GM18520 (cell line): ENCODE data around the gene BGN.

Experiments
- ATAC-seq: cut with Tn5 transposase; IDR thresholded peaks from one replicate; pipeline ENCODE4 v1.9.1; 2021; ENCODE audit not compliant: unreplicated experiment

Gene BGN

DNA sequence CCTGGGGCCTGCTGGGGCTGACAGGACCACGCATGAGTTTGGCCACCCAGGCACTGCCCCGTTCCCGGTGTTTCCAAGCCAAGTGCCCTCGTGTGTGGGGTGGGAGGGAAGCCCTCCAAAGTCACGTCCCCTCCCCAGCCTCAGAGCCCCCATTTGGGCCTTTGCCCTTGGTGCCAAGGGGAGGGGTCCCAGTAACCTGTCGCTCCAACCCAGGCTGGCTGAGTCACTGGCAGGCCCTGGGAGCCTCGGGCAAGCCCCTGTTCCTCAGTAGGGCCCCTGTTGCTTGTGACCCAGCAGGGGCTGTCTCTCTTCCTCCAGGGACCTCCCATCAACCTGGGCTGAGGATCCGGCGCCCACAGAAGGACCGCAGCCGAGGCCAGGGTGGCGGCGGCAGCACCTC is 13.7 kb upstream of the BGN start:
- ATAC-seq: no peak

- no peak for ATAC-seq
These were observed 12.3 kb upstream of the BGN start for GRCh38 chrX:153482376-153483015.

DNA sequence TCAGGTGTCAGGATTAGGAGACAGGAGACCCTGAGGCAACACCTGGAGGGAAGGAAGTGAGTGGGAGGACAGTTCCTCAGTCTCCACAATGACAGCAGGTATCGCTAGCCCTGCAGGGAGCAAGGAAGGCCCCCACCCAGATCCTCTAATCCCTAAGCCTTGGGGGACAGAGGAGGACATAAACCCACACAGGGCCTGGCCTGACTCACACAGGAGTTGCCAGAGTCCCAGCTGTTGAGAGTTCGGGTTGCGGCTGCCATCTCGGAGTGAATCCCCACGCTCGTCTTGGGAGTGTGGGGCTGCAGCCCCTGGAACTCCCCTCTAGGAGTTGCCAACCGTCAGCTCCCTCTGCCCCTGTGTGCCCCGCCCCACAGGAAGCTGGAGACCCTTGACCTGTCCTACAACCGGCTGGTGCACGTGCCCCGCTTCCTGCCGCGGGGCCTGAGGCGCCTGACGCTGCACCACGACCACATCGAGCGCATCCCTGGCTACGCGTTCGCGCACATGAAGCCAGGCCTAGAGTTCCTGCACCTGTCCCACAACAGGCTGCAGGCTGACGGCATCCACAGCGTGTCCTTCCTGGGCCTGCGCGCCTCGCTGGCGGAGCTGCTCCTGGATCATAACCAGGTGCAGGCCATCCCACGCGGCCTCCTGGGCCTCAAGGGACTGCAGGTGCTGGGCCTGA is 9.2 kb upstream of the BGN start:
- no peak for ATAC-seq

DNA sequence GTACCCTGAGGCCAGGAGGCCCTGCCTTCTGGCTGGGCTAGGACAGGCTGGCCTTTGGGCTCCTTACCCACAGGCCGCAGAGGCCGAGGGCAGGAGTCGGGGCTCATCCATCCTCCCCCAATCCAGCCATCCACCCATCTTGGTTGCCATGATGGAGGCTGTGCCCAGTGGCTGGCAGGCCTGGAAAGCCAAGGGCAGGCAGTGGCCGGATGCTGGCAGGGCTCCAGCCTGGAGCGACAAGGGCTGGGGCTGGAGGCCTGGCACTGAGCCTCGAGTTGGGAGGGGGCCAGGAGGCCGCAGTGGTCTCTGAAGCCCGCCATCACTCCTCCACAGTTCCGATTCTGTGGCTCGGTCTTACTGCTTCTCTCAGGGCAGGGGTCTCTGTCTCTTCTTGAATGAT is 8.6 kb upstream of the BGN start:
- no peak for ATAC-seq

DNA sequence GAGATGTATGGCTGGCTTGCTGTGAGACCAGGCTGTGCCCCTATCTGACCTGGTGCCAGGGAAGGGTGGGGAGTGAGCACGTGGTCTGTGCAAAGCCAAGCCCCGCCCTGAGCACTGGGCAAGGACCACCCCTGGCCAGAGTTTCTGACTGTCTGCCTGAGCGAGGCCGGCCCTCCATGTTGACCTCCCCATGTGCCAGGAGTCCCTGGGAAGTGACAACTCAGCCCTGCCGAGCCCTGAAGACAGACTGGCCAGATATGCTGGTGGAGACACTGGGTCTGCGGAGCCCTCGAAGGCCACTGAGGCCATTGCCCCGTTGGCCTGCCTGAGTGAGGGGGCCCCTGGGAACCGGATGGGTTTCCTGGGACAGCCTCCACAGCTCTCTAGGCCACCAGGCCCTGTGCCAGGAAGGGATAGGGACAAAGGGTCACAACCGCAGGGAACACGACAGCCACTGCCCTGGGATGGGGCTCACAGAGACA is 7.1 kb upstream of the BGN start:
- ATAC-seq: no peak

DNA sequence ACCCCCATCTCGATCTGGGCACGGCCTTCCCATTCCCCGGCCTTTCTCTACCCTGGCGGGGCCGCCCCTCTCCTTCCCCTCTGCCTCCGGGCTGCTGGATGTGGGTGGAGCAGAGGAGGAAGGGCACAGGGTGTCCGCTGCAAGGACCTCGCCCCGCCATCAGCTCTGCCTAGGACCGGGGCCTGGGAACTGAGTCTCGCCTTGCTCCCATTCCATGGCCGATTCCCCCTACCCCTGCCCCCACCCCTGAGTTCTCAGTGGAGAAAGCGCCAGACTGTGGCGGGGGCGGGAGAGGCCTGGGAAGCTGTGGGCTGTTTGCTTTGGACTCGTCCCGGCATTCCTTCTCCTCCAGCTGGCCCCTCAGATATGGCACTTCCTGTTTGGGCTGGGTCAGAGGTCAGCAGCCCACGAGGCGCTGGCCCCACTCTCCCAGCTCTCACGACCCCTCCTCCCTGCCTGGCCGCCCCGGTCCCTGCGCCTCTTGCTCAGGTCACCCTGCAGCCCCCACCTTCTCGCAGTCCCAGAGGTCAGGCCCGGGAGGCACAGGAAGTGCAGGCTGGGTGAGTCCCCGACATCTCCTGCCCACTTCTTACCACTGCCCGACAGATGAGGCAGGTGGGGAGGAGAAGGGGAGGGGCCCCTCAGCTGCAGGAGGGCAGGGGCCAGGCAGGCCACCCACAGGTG is 6.4 kb upstream of the BGN start:
- ATAC-seq: no peak

DNA sequence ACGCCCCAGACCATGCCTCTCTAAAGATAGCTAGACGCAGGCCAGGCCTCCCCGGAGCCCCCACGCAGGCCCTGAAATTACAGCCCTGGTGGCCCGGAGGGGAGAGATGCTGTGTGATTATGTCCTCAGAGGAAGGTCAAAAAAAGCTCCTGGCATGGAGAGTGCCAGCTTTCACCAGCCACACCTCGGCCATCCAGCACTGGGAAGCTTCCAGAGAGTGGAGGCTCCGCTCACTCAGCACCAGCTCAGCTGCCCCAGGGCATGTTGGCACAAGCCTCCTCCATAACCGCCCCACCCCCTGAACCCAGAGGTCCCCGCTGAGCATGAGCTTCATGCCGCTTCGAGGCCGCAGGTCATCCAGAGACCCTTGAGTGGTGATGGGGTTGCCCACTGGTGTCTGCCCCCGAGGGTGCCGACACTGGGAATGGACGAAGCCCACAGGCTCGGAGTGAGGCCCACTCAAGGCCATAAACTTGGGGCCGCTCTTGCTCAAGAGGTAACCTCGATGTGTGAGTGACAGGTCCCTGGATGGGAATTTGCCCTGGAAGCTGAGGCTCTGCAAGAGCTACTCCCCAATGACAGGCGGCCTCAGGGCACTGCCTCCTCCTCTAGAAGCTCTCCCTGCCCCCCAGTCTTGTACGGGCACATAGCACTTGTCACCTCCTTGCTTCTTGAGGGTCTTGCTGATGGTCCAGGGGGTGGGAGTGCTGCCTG is 4.4 kb upstream of the BGN start:
- no peak for ATAC-seq

DNA sequence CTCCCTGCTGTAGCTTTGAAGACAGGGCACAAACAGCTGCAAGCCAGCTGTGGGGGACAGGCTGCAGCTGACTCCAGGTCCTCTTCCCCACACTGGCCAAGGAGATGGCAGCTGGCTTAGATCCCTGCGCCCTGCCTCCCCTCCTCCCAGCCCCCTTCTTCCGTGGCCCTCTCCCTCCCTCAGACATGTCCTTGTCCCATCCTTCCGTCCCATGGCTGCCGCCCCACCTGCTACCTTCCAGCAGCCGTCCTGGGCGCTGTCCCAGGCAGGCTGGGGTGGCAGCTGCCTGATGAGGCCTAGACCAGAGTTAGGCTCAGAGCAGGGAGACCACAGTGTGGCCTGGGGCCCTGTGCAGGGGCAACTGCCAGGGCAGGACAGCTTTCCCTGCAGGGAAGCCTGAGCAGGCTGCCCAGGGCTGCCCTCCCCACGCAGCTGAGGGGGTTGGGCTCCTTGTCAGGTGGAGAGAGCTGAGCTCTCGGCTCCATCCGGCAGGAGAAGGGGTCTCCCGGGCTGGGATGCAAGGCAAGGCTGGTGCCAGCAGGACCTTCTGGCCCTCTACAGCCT is 3.3 kb upstream of the BGN start:
- ATAC-seq: no peak

GRCh38 chrX:153491918-153492317 is 2.9 kb upstream of the BGN start:
- no peak for ATAC-seq

DNA sequence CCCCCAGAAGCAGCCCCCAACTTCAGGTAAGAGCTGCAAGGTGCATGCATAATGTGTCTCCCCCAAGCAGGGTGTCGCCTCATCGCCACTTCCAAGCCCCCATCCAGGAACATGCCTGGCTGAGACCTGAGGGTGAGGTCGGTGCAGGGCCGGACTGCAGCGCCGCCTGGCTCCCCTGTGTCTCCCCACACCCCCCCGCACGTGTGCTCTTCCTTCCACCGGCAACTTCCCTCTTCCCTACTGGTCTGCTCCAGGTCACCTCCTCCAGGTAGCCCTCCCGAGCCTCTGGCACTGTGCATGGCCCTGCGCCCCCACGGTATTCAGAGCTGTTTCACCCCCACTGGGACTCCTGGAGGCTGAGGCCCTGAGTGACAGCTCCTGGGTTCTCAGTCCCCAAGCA is 2.2 kb upstream of the BGN start:
- no peak for ATAC-seq

DNA sequence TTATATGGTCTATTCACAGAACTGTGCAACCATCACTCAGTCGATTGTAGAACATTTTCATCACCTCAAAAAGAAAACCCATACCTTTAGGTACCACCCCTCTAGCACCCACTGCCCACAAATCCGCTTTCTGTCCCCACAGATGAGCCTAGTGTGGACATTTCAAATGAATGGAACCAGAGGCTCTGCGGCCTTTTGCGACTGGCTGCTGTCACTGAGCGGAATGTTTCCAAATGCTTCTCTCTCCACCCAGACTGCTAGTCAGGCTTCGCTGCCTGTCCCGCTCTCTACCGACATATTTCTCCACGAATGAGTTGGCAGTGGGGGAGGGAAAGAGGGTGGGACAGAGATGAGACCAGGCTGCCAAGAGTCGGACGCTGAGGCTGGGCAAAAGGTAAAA is 1.7 kb upstream of the BGN start:
- ATAC-seq: no peak

- no peak for ATAC-seq
These were observed 719 bp upstream of the BGN start for GRCh38 chrX:153494061-153494460.

DNA sequence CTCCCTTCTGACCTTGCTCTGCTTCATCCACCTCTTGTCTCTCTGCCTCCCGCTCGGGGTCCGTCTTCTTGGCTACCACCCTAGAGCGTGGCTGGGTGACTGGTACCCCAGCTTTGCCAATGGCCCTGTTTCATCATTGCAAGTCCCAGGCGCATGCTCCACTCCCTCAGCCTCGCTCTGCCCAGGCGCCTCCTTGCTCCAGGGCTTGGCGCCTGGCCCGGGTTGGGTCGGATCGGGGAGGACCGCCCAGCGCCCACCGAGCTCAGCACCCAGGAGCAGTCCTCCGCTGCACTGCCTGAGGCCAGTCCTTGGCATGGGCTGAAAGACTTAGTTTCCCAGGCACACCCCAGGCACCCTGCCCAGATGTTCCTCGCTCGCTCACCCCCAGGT is 577 bp downstream of the BGN start:
- ATAC-seq: no peak

DNA sequence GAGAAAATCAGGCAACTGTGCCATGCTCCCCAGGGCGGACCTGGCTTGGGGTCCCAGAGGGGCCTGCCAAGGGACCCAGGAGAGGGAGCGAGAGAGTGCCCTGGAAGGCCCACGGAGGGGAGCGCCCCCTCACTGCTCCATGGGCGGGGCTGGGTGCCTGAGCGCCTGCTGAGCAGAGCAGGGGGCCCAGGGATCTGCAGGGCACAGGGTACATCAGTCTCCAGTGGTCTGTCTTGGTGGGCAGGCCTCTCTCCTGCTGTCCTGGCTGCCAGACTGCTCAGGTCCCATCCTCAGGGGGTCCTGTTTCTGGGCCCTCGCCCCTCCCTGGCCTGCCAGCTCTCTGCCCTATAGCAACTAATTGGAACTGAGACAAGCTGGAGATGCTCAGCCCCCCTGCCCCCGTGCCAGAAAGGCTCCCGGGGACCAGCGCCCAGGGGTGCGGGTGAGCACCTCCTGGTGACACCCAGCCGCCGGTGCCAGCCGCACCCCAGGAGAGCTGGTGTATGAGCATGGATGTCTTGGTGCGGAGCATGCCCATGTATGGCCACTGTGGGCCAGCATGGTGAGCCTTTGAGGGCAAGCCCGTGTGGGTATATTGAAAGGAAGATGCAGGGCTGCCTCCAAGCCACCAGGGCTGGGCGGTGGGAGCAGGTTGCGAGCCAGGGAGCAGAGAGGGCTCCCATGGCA is 1.3 kb downstream of the BGN start:
- ATAC-seq: no peak

GRCh38 chrX:153496590-153496959 is 1.8 kb downstream of the BGN start:
- no peak for ATAC-seq

DNA sequence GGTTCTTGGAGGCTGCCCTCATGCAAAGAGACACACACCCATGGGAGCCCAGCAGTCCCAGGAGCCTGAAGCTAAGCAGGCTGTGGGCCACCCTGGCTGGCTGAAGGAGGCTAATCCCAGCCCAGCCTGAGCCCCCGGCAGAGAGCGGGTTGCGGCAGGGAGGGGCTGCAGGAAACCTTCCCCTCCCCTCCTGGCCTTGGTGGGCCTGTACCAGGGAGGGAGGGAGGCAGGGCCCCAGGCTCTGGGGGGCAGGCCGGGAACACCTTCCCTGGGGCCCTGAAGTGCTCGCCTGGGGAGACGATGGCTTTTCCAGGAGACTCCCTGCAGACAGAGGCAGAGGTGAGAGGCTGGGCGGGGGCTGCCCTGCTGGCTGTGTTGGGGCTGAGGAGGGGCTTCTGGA is 3.7 kb downstream of the BGN start:
- no peak for ATAC-seq

DNA sequence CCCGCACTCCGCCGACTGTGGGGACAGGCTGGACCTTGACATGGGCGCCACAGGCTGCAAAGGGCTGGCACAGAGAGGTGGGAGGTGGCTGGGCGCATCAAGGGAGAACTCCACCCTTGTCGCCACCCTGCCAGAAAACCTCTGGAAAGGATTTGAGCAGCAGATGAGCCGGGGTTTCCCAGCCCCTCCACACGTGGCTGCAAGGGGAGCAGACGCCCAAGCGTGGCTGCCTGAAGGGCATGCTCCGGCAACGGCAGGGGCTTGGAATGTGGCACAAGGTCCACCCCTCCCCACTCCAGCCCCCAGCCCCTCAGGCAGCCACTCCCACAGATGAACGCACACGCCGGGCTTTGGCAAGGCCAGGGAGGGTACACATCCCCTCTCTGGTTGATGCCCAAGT is 4.6 kb downstream of the BGN start:
- ATAC-seq: no peak

DNA sequence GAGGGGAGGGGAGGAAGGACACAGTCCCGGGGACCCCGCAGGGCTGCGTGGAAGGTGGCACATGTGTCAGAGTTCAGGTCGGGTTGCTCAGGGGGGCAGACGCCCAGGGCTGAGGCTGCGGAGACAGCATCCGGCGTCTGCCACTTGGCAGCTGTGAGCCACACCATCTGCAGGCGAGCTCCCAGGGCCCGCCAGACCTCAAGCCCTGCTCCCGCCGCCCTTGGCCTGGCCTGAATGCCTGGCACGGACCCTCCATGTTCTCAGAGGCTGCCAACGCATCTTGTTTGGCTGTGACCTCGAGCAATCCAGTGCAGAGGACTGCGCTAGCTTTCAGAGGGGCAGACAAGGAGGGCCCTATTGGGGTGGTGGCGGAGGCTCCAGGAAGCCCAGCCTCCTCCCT is 5.1 kb downstream of the BGN start:
- ATAC-seq: no peak

DNA sequence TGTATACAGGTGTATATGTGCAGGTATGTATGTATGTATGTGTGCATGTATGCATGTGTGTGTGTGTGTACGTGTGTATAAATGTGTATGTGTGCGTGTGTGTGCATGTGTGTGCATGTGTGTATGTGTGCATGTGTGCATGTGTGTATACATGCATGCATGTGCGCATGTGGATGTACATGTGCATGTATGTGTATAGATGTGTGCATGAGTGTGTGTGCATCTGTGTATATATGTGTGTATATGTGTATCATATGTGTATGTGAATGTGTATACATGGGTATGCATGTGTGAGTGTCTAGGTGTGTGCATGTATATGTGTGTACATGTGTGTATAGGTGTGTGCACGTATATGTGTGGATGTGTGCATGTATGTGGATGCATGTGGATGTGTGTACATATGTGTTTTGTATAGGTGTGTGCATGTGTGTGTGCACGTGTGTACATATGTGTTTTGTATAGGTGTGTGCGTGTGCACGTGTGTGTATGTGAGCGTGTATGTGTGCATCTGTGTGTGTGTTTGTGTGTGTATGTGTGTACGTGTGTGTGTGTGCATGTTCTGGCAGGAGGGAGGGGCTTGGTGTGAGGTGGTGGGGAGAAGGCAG is 6.0 kb downstream of the BGN start:
- no peak for ATAC-seq

DNA sequence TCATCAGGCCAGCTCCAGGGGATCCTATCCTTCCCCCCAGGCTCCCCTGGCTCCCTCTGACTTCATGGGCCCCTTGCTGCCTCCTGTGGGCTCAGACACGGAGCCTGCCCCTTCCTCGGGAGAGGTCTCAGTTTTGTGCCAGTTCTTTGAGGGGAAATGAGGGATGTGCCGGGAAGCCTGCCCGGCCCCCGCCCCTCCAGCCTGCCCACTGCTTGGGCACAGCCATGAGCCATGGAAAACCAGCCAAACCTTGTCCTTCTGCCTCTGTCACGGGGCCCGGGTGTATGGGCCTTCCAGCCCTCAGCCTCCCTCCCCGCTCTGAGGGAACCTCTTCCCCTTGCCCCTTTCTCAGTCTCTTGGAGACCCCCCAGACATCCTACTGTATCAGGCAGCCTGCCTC is 6.8 kb downstream of the BGN start:
- ATAC-seq: no peak

DNA sequence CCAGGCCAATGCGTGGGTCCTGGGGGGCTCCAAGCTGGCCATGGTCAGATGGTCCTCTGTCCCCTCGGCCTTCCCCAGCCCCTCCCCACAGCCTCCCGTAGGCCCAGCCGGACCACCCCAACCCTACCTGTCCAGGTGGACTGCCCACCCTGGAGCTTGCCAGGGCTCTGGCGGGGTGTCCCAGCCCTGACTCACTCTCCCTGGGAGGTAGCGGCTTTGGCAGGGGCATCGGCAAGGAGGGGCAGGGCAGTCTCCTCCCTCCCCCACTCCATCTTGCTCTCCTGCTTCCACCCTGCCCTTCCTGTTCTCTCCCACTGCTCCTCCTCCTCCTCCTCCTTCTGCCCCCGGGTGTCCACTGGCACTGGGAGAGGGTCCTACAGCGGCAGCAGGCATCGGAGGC is 7.4 kb downstream of the BGN start:
- ATAC-seq: no peak
